OCI-LY3 (cell line): ENCODE results near the gene MMP8.

ENCODE experiments used
- CTCF ChIP-seq: fragments of 200-600, 300-600 bp; sonication (generic); IDR thresholded peaks from 2 replicates; pipeline ENCODE4 v1.5.1; 2014; ENCODE audit warnings: antibody characterized with exemption, low read length, low read depth
- EZH2phosphoT487 ChIP-seq: fragments of 200-600 bp; shearing (Covaris generic); IDR thresholded peaks from 2 replicates; pipeline ENCODE4 v1.6.1; 2018; ENCODE audit warnings: antibody characterized with exemption, mixed run types, low read depth

- TF ChIP-seq CTCF (no peak), EZH2phosphoT487 (no peak)
Observed at GRCh38 chr11:102676084-102676483, 48.7 kb downstream of the MMP8 start.
